ENCODE measurements around the gene CLCN6.

- TF ChIP-seq, protein P1, sequence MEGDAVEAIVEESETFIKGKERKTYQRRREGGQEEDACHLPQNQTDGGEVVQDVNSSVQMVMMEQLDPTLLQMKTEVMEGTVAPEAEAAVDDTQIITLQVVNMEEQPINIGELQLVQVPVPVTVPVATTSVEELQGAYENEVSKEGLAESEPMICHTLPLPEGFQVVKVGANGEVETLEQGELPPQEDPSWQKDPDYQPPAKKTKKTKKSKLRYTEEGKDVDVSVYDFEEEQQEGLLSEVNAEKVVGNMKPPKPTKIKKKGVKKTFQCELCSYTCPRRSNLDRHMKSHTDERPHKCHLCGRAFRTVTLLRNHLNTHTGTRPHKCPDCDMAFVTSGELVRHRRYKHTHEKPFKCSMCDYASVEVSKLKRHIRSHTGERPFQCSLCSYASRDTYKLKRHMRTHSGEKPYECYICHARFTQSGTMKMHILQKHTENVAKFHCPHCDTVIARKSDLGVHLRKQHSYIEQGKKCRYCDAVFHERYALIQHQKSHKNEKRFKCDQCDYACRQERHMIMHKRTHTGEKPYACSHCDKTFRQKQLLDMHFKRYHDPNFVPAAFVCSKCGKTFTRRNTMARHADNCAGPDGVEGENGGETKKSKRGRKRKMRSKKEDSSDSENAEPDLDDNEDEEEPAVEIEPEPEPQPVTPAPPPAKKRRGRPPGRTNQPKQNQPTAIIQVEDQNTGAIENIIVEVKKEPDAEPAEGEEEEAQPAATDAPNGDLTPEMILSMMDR (optimal IDR thresholded peaks at IDR 0.05 in 1 of 3, IDR thresholded peaks at IDR 0.05 in 1 of 3, conservative IDR thresholded peaks at IDR 0.05 in 1 of 3; ENCODE audit: extremely low read depth in 1 of 3, insufficient read depth in 2 of 3, low read length in 3 of 3): no peak
- TF ChIP-seq EZH2 (IDR thresholded peaks at IDR 0.05; ENCODE audit: low read length): no peak
Observed at GRCh38 chr1:11854519-11854918, 48.5 kb downstream of the CLCN6 start.

Measured in keratinocyte (primary cell).